ENCODE results near the gene RRP8. TPM values are rescaled to one million over a fixed set of nuclear protein-coding genes. Genes with fewer than 3 reads are reported as not detected.

RRP8 gene
- 10.0 and 10.1 TPM in 2 replicates for total RNA-seq (2021)
- percentile 73 among the genes with signal in this experiment for Bru-seq, nascent RNA
- percentile 79 among the genes with signal in this experiment for BruChase-seq, experiment 1, labeled RNA remaining after a 2-hour chase
- percentile 81 among the genes with signal in this experiment for BruChase-seq, experiment 2, labeled RNA remaining after a 6-hour chase
- long read RNA-seq, full-length matches to known transcripts, result 12 of 14 reads
- long read RNA-seq, partial matches to known transcripts, result 0 of 14 reads
- long read RNA-seq, other reads (novel, unspliced or antisense), result 2 of 14 reads

DNA sequence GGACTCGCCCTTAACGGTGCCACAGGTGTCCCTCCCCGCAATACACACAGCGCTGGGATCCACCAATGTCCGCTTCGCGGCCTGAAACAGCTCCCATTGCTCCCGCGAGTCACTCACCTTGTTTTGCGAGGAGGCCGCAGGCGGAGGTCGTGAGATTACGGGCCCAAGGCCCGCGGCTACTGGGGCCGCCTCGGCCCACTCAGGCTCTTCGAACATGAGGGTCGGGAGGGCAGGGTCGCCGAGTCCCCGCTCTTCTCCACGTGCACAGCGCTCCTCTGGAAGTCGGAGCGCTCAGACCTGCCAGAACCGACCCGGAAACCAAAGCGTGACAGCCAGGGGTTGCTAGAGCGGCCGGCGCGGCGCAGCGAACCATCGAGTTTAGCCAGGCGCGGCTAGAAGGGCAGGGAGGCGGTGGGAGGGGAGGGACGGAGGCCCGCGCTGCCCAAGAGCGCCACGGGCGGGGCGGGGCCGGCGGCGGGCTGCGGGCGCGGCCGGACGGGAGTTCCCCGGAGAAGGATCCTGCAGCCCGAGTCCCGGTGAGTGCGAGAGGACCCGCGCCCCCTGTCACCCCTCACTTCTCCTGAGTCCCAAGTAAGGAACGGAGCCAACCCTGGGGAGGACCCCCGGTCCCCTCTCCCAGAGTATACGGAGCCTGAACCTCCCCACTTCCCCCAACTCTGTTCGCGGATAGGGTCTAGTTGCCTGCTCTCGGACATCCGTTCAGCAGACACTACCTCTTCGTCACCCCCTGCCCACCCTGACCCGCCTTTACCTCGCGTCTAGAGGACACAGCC, at the start of gene RRP8, which contains the start of gene ILK:
Gene RRP8, minus strand, starts transcription at position 330 of the 794 bp plus-strand sequence. Its CDS starts 114 bp downstream, at position 216.
Gene ILK, plus strand, starts transcription at position 488 of the 794 bp plus-strand sequence. CDS start 498 bp downstream, outside the sequence.
- CTCF ChIA-PET, result interaction anchor here (0.7 kb wide), 1 partner anchor 16 kb away, joined by 6 read pairs; the partner anchor contains the start of gene TPP1
- Histone ChIP-seq H2AFZ (peak within 1 kb of the TSS; percentile 88), H3K9me2 (ENCODE audit: insufficient read depth) (no peaks in the 10 kb centered on the region), H3K79me2 (ENCODE audit: low read depth) (peaks cover 48% of the 10 kb centered on the region), H3K4me3 (peak within 1 kb of the TSS; percentile 98), H3K27ac (peak within 1 kb of the TSS; percentile 51), H3K4me2 (peak within 1 kb of the TSS; percentile 89), H3K4me1 (replicated peaks; ENCODE audit: insufficient read depth) (peaks cover 28% of the 10 kb centered on the region), H3K9me3 (ENCODE audit: insufficient read depth, low read depth) (no peaks in the 10 kb centered on the region), H3K36me3 (ENCODE audit: low read depth) (peaks cover 10% of the 10 kb centered on the region; the same call in 1 of the 2 replicates), H3F3A (ENCODE audit: insufficient read depth, low read depth) (peaks cover 16% of the 10 kb centered on the region), H3K27me3 (ENCODE audit: insufficient read depth, low read depth) (no peaks in the 10 kb centered on the region), H4K20me1 (ENCODE audit: insufficient read depth) (no peaks in the 10 kb centered on the region)
- TF ChIP-seq, protein P1, sequence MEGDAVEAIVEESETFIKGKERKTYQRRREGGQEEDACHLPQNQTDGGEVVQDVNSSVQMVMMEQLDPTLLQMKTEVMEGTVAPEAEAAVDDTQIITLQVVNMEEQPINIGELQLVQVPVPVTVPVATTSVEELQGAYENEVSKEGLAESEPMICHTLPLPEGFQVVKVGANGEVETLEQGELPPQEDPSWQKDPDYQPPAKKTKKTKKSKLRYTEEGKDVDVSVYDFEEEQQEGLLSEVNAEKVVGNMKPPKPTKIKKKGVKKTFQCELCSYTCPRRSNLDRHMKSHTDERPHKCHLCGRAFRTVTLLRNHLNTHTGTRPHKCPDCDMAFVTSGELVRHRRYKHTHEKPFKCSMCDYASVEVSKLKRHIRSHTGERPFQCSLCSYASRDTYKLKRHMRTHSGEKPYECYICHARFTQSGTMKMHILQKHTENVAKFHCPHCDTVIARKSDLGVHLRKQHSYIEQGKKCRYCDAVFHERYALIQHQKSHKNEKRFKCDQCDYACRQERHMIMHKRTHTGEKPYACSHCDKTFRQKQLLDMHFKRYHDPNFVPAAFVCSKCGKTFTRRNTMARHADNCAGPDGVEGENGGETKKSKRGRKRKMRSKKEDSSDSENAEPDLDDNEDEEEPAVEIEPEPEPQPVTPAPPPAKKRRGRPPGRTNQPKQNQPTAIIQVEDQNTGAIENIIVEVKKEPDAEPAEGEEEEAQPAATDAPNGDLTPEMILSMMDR (conservative IDR thresholded peaks at IDR 0.05), result no peak
- TF ChIP-seq EZH2 (IDR thresholded peaks at IDR 0.05; ENCODE audit: low read depth), result no peak
- no TSS peak for BruUV-seq (replicated peaks)
- DNase-seq, result peak; percentile 61 to 77
- intact Hi-C loops (cut with micrococcal nuclease; ENCODE audit: unreplicated experiment), result loop anchor here (2.0 to 10.0 kb wide), 3 partner anchors 79 to 211 kb away; partner anchors contain the start of genes MRPL17, SMPD1 and TRIM3
- POLR2A ChIA-PET (ENCODE audit: unreplicated experiment), result interaction anchor here (0.7 to 1.0 kb wide), 2 partner anchors 8 to 80 kb away, joined by 8 to 13 read pairs; partner anchors contain the start of genes MRPL17 and TAF10

DNA sequence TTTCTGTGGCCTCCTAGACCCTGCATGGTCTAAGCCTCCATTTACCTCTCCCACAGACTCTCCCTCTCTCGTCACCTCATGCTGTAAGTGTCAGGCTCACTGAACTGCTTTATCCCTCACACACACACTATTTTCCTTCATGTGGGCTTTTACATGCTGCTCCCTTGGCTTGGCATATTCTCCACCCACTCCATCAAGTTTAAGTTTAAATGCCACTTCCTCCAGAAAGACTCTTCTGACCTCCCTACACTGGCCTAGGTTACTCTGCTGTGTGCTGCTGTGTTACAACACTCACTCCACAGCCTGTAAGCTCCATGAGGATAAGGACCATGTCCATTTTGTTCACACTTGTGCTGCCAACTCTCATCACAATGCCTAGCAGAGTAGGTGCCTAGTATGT, 49.7 kb upstream of the RRP8 start:
- no peak overlapping the region for H3K4me2 ChIP-seq
- H3K9me3 ChIP-seq (ENCODE audit: insufficient read depth, low read depth), result no peaks in the 10 kb centered on the region
- intact Hi-C loops (cut with micrococcal nuclease; ENCODE audit: unreplicated experiment), result no loop called here
- H3K4me1 ChIP-seq (replicated peaks; ENCODE audit: insufficient read depth), result no peaks in the 10 kb centered on the region
- no peak for TF ChIP-seq EZH2 (IDR thresholded peaks at IDR 0.05; ENCODE audit: low read depth)
- H3K27me3 ChIP-seq (ENCODE audit: insufficient read depth, low read depth), result peaks cover 2% of the 10 kb centered on the region; the same call in 1 of the 2 replicates
- H3K79me2 ChIP-seq (ENCODE audit: low read depth), result no peaks in the 10 kb centered on the region
- no TSS peak for BruUV-seq (replicated peaks)
- no peaks in the 10 kb centered on the region for H3K36me3 ChIP-seq (ENCODE audit: low read depth)
- POLR2A ChIA-PET (ENCODE audit: unreplicated experiment), result interaction anchor here (0.6 kb wide), 1 partner anchor 440 kb away, joined by 3 read pairs; no protein-coding TSS in a partner anchor
- no peak for DNase-seq
- H2AFZ ChIP-seq, result no peak overlapping the region
- no peak overlapping the region for H3K4me3 ChIP-seq
- no peaks in the 10 kb centered on the region for H3K9me2 ChIP-seq (ENCODE audit: insufficient read depth)
- H3K27ac ChIP-seq, result no peak overlapping the region
- no peaks in the 10 kb centered on the region for H3F3A ChIP-seq (ENCODE audit: insufficient read depth, low read depth)
- CTCF ChIA-PET, result no interaction called here
- no peaks in the 10 kb centered on the region for H4K20me1 ChIP-seq (ENCODE audit: insufficient read depth)

DNA sequence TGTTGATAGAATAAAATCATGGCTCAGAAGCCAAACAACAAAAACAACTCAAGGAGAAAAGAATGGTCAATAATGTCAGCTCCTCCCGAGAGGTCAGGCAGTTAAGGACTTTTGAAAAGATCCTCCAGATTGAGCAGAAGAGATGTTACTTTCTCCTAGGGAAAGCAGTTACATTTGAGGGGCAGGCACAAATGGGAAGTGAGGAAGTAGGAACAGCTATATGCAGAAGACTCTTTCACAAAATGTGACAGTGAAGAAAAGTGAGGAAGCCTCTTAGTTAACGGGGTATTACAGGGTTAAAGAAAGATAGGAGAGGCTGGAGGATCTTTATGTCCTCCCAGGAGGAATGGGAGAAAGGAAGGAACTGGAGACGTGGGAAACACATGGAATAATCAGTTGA, 48.8 kb upstream of the RRP8 start:
- Histone ChIP-seq H3K4me2 (no peak overlapping the region), H3K79me2 (ENCODE audit: low read depth) (no peaks in the 10 kb centered on the region), H3K4me3 (no peak overlapping the region), H3K9me2 (ENCODE audit: insufficient read depth) (no peaks in the 10 kb centered on the region), H3K27ac (no peak overlapping the region), H3F3A (ENCODE audit: insufficient read depth, low read depth) (no peaks in the 10 kb centered on the region), H4K20me1 (ENCODE audit: insufficient read depth) (no peaks in the 10 kb centered on the region), H3K27me3 (ENCODE audit: insufficient read depth, low read depth) (peaks cover 2% of the 10 kb centered on the region; the same call in 1 of the 2 replicates), H2AFZ (no peak overlapping the region), H3K36me3 (ENCODE audit: low read depth) (no peaks in the 10 kb centered on the region), H3K4me1 (replicated peaks; ENCODE audit: insufficient read depth) (no peaks in the 10 kb centered on the region), H3K9me3 (ENCODE audit: insufficient read depth, low read depth) (no peaks in the 10 kb centered on the region)
- ChIA-PET CTCF (no interaction called here), POLR2A (ENCODE audit: unreplicated experiment) (interaction anchor here (0.6 kb wide), 2 partner anchors 33 to 440 kb away, joined by 3 read pairs; partner anchors contain the start of gene TPP1)
- TF ChIP-seq EZH2 (IDR thresholded peaks at IDR 0.05; ENCODE audit: low read depth), result no peak
- TF ChIP-seq, protein P1 (conservative IDR thresholded peaks at IDR 0.05), result no peak
- BruUV-seq (replicated peaks), result no TSS peak
- intact Hi-C loops (cut with micrococcal nuclease; ENCODE audit: unreplicated experiment), result no loop called here
- no peak for DNase-seq
